COR-L47 (cell line): Measurements from ENCODE around the gene KCND3.

Source experiments
- DNase-seq: peaks from one replicate; lab custom pipeline; 2025; lab: John Stamatoyannopoulos, UW

Gene KCND3

DNA sequence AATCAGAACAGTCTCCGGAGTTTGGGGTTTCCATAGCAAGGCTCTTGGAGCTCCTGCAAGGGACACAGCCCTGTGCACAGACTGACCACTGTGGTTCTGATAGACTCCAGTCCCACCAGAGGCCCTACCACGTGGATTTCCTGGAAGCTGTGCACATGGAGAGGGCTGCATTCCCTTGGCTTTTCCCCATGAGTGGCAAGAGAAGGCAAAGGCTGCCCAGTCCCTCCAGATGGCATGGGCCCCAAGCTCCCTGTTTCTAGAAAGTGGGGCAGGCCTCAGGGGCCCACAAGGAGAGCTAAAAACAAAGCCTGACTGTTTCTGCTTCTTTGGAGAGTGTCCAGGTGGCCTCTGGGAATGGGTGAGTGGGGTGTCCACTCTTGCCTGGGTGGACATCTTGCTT lies 146.3 kb downstream of the KCND3 start:
- DNase-seq = no peak

- no peak for DNase-seq
Observed at GRCh38 chr1:111842411-111842810, 147.1 kb downstream of the KCND3 start.

GRCh38 chr1:111841746-111842145 lies 147.7 kb downstream of the KCND3 start:
- DNase-seq = no peak

DNA sequence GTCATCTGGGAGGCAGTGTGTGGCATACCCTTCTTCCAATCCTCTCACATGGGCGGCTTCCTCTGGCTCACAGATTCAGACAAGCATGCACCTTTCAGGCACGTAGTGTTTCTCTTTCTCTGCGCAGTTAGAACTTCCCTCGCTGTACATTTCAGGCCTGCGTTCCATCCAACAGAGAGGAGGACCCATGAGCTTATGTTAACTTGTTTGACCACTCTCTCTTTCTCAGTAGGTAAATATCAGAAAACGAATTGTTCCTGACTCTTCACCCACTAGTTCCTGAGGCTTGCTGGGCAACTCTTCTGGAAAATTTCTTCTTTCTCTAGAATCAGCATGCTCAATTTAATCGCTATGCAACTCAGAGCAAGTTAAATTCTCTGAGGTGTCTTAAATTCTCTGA lies 148.3 kb downstream of the KCND3 start:
- DNase-seq = no peak

GRCh38 chr1:111837393-111837792 lies 152.1 kb downstream of the KCND3 start:
- DNase-seq = no peak

DNA sequence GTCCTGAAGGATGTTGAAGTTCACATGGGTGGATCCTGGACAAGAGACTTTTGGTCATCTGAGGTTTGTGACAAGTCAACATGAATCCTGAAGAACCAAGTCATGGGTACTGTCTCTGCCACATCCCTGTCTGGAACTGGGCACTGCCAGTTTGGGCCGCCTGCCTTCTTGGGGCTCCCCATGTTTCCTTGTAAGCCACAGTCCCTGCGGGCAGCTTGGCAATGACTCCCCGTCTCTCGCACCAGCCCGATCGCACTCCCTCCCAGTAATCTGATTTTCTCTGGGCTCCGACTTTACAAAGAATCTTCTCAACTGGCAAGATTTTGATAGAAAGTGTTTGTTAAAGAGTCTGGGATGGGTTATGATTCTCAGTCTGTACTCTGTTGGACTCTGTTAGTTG lies 153.4 kb downstream of the KCND3 start:
- no peak for DNase-seq

GRCh38 chr1:111835514-111835913 lies 154.0 kb downstream of the KCND3 start:
- DNase-seq = no peak

DNA sequence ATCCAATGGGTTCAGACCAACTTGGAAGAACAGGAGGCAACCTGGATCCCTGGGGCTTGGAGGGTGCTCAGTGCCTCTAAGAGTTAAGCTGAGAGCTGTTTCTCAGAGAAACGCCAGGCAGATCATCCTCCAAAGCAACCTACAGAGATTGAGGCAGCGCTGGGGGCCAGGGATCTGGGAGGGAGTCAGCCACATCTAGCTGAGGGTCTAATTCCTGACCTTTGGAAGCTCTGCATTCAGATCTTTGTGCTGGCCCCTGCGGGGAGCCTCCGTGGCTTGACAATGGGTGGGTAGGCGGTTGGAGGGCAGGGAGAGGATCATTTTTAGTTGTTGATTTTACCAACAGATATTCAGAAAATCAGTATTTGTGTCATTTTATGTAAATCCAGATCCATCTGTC lies 154.5 kb downstream of the KCND3 start:
- no peak for DNase-seq

DNA sequence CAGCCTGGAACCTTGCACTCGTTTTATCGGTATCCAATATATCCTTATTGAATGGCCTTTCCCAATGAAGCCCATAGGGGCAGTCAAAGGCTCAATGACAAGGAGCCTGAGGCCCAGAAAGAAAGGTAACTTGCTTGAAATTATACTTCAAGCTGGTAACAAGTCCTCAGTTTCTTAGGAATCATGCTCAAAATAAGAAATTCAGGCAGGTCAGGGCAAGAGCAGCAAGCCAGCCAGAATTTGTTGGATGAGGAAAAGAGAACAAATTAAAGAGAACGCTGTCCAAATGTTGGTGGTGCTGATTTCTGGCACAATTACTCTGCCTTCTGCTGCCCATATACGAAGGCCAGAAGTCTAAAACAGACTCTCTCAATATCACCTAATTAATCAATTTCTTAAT lies 156.1 kb downstream of the KCND3 start:
- DNase-seq = no peak

- no peak for DNase-seq
Observed at GRCh38 chr1:111832521-111833155, 156.8 kb downstream of the KCND3 start.

- DNase-seq = no peak
Observed at GRCh38 chr1:111831153-111831552, 158.3 kb downstream of the KCND3 start.

DNA sequence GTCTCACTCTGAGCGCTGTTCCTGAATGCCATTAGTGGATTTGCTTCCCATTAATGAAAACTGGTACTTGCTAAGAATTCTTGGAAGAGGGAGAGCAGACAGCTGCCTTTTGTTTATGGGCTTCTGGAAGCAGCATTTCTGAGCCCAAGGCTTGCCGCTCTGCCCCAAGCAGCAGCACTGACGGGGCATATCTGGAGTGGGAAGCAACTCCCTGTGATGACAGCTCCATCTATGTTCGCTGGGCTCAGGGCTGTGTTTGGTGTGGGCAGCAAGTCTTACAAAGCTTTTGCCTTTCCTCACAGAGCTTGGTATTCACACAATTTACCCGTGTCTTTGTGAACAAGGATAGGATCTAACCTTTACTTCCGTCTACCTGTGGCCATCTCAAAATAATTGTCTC lies 161.5 kb downstream of the KCND3 start:
- no peak for DNase-seq

DNA sequence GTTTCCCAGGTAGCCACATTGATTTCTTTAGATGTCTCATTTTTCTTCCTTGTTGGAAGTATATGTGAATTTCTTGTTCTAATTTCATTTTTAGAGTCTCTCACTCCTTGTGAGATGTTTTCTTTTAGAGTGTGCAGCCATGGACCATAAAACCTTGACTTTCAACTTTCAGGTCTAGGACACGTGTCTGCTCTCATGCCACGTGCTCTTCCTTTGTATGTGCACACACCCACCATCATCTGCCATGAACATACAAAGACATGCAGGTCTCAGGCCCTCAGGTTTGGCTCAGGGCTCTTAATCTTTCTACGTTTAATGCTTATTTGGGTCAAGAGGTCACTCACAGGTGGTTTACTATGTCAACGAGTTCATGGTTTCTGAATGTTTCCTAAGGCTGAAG lies 163.2 kb downstream of the KCND3 start:
- no peak for DNase-seq

DNA sequence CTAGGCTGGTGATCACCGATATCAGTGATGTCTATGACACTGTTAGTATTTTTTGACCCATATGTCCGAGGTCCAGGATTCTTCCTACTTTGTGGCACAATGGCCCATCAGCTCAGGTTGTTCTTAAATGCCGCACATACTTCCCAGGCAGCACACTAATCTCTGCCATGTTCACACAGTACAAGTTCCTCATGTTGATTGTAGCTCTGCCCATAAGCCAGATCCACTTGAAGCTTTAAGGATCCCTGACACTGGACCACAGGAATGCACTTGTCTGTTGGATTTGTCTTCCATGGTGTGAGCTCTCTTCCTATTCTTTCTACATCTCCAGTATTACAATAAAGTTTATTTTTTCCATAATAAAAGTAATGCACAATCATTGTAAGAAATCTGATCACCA lies 164.3 kb downstream of the KCND3 start:
- no peak for DNase-seq

DNA sequence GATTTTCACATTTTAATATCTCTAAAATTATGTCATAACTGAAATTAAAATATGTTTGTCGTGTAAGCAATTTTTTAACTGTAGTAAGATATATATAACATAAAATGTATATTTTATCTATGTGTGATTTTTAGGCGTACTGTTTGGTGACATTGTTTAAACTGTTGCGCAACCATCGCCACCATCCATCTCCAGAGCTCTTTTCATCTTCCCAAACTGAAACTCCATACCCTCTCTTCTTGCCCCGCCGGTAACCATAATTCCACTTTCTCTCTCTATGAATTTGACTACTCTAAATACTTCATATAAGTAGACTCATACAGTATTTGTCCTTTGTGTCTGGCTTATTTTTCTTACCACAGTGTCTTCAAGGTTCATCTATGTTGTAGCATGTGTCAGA lies 167.3 kb downstream of the KCND3 start:
- DNase-seq = no peak

DNA sequence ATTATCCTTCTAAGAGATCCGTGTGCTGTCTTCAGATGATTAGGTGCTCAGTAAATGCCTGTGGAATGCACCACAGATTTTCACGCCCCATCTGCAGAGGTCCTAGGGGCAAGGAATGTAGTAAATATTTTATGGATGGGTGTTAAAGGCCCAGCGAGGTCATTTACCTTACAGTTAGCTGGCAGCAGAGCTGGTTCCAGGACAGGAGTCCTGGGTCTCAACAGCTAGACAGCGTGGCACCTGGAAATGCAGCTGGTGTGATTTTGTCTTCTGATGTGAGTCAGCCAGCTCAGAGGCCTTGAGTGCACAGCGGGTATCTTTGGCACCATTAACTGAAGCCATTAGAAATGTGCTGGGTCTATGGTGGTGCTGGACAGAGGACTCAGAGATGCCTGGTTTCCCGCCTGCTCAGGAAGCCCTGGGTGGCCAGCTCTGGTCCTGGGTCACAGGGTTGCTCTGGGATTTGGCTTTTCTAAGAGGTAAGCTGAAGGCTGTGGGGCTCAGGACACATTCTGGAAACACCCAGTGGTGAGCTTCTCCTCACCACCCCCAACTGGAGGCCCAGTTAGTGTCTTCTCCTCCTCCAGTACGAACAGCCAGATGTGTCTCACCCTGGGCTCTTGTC lies 168.2 kb downstream of the KCND3 start:
- DNase-seq = no peak

DNA sequence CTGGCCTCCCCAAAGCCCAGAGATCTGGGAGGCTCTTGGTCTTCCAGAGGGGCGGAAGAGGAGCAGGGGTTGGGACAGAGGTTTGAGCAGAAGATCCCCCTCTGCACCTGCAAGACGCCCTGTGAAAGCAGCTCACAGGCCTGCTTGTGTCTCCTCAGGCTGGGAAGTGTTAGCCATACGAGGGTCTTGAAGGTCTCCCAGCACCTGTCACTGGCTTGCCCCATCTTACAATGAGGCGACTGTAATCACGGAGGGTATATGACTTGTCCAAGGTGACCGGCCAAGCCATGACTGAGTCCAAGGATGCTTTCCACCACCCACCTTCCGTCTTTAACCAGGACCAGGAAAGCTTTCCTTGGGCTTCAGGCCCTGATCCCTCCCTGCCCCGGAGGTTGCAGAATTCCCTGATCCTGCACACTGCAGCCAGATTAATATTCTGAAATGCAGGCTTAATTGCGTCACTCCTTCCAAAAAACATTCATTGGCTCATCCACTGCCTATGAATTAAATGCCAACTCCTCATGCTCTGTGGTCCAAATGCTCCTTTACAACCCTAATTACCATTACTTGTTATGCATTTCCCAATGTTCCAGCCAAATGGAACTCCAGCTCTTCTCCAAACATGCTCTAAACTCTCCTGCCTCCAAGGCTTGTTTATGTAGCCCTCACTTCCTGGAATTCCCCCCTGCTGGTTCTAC lies 169.8 kb downstream of the KCND3 start:
- DNase-seq = no peak

DNA sequence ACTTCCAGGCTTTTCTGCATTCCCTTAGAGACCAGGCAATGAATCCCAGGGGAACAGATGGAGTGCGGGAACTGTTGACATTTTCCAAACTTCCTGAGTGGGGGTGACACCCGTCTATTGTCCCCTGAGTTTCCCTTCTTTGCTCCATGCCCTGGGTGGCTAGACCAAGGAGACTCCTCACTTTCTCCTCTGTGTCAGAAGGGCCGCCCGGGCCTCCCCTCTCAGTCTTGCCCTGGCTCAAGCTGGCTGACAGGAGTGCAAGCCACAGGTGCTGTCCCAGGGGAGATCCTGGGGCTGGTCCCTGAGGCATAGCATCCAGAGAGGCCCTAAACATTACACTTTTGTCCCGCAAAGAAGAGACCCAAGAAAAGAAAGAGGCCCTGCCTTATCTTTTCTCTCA lies 170.9 kb downstream of the KCND3 start:
- no peak for DNase-seq

DNA sequence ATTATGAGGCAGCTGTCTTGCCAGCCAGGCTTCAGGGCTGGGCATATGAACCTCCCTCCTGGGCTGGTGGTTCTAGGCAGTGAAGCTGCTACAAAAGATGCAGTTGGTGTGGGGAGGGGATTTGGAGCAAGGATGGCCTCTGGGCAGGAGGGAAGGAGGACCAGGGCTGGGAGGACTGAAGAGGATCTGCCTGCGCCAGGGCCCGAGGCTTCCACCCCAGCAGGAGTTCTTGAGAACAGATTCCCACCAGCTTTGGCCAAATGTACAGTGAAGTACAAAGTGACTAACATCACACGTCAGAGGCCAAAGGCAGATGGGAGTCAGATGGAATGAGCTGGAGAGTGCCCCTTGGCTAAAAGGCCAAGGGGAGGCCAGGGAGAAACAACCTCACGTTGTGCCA lies 171.4 kb downstream of the KCND3 start:
- no peak for DNase-seq

DNA sequence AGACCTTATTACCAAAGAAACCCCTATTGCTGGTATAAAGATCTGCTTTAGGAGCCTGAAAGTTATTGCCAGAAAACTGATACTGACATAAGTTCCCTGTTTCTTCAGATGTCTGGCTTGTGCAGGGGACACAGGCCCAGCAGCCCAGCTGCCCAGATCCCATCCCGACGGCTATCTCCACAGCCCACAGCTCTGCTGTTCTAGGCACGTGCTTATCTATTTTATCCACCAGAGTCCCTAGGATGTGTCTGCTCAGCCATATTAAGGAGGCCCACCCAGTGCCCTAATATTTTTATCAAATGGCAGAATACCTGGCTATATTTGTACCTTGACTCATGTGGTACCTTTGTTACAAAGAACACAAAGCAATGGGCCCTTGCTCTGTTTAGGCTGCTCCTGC lies 174.8 kb downstream of the KCND3 start:
- DNase-seq = no peak

DNA sequence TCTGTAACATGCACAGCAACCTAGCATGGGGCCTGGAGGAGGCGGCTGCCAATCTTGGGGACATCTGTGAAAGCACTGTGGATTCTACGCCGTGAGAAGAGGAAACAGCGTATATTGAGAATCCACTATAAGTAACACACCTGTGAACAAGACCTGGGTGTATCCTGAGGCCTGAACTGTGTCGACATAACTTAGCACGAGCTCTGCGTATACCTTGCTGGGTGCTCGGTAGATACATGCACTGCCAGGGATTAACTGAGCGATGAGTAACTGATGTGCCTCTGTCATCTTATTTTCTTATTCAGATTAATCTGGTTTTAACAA lies 175.2 kb downstream of the KCND3 start:
- no peak for DNase-seq

GRCh38 chr1:111813440-111814304 lies 175.8 kb downstream of the KCND3 start:
- DNase-seq = no peak

GRCh38 chr1:111812306-111812705 lies 177.2 kb downstream of the KCND3 start:
- no peak for DNase-seq
